ENCODE data around the gene ZNRF3.

The ZNRF3 gene

GRCh38 chr22:29018293-29019189 is 135.2 kb downstream of the ZNRF3 start:
- H3K4me3 ChIP-seq (ENCODE audit: low read length) = no peak overlapping the region
- TF ChIP-seq, protein P1, sequence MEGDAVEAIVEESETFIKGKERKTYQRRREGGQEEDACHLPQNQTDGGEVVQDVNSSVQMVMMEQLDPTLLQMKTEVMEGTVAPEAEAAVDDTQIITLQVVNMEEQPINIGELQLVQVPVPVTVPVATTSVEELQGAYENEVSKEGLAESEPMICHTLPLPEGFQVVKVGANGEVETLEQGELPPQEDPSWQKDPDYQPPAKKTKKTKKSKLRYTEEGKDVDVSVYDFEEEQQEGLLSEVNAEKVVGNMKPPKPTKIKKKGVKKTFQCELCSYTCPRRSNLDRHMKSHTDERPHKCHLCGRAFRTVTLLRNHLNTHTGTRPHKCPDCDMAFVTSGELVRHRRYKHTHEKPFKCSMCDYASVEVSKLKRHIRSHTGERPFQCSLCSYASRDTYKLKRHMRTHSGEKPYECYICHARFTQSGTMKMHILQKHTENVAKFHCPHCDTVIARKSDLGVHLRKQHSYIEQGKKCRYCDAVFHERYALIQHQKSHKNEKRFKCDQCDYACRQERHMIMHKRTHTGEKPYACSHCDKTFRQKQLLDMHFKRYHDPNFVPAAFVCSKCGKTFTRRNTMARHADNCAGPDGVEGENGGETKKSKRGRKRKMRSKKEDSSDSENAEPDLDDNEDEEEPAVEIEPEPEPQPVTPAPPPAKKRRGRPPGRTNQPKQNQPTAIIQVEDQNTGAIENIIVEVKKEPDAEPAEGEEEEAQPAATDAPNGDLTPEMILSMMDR (conservative IDR thresholded peaks at IDR 0.05; ENCODE audit: low read length) = no peak
- no peak for DNase-seq (ENCODE audit: low read depth)

- no peak for DNase-seq (ENCODE audit: low read depth)
- no peak overlapping the region for H3K4me3 ChIP-seq (ENCODE audit: low read length)
- TF ChIP-seq, protein P1 (conservative IDR thresholded peaks at IDR 0.05; ENCODE audit: low read length) = no peak
Observed at GRCh38 chr22:29022101-29022817, 138.9 kb downstream of the ZNRF3 start.

DNA sequence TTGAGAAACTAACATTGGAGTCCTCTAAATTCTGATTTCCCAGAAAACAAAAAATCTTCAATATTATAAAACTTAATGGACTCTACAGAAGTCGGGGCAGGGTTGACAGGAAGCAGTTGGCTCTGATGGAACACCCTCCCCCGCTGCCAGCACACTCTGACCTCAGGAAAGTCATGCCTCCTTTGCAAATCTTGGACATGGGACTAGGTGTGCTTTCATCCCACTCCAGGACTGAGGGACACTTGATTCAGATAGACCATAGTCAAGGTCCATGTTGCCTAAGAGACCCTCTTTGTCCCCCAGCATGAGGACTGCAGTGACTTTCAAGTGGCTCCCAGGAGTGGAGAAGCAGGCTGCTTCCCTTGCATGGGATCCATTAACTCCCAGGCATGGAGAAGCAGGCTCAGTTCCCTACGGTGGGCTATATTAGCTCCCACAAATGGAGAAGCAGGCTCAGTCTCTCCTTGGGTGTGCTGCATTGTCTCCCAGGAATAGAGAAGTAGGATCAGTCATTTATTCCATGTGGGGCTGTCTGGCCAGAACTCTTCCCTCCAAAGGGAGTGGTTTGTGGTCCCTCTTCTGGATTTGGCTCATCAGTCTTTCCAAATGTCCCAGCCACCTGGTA is 139.9 kb downstream of the ZNRF3 start:
- H3K4me3 ChIP-seq (ENCODE audit: low read length) = no peak overlapping the region
- DNase-seq (ENCODE audit: low read depth) = no peak
- TF ChIP-seq, protein P1 (conservative IDR thresholded peaks at IDR 0.05; ENCODE audit: low read length) = no peak

DNA sequence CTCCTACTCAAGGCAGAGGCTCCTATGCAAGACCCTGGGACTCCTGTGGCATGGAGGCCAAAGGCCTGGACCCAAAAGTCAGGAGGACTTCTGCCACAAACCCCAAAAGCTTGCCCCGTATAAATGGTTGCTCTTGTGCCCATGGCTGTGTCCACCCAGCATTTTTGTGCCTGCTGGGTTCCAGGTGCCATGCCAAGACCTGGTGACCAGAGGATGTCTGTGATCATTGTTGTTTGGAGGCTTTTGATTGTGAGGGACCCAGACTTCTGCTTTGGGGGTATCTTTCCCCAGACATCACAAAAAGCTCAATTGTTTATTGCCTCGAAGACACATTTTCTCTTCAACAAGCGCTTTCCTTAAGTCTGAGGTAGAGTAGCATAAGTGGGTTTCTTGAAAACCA is 143.2 kb downstream of the ZNRF3 start:
- TF ChIP-seq, protein P1 (conservative IDR thresholded peaks at IDR 0.05; ENCODE audit: low read length) = no peak
- no peak overlapping the region for H3K4me3 ChIP-seq (ENCODE audit: low read length)

GRCh38 chr22:29028468-29028867 is 145.1 kb downstream of the ZNRF3 start:
- TF ChIP-seq, protein P1 (conservative IDR thresholded peaks at IDR 0.05; ENCODE audit: low read length) = no peak
- no peak overlapping the region for H3K4me3 ChIP-seq (ENCODE audit: low read length)
- DNase-seq (ENCODE audit: low read depth) = no peak

More for the DNA sequence above, 143.2 kb downstream of the ZNRF3 start:
- no peak for DNase-seq (ENCODE audit: low read depth)

DNA sequence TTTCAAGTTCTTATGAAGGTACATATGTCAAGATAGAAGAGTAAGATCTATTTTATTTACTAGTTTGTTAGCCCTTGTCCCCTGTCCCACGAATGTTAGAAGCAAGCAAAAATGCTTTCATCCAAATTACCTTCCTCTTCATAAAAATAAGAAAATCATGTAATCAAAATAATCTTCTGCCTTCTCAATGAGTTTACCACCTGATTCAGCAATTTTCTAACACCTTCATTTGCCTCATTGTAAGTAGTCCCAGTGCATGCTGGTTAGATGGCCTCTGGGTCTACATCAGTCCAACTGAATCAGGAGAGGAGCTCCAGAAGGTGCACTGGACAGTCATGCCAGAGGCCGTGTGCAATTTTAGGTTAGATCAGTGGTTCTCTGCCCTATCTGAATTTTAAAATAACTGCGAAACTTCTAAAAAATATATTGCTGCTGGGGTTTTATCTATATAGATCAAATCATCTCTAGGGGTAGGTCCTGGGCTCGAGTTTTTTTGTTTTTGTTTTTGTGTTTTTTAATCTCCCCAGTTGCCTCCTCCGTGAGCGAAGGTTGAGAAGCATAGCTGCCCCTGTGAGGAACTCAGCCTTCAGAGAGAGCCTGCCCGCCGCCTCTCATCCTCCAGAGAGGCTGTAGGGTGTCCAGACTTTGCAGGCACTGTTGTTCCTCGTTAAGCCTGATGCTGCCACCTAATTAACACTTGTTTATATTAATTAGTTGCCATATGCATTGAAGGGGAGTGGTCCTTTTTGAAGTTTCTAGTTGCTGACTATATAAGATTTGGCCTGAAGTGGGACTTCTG is 146.0 kb downstream of the ZNRF3 start:
- TF ChIP-seq, protein P1 (conservative IDR thresholded peaks at IDR 0.05; ENCODE audit: low read length) = no peak
- H3K4me3 ChIP-seq (ENCODE audit: low read length) = no peak overlapping the region
- DNase-seq (ENCODE audit: low read depth) = no peak

Measured in AG10803 (cell line).